Measurements from ENCODE around the gene DYNLT2. TPM values are rescaled to one million over a fixed set of nuclear protein-coding genes. Genes with fewer than 3 reads are reported as not detected.

DYNLT2 gene
- total RNA-seq, 2 donors from 2014 or later: 1.1 TPM

DNA sequence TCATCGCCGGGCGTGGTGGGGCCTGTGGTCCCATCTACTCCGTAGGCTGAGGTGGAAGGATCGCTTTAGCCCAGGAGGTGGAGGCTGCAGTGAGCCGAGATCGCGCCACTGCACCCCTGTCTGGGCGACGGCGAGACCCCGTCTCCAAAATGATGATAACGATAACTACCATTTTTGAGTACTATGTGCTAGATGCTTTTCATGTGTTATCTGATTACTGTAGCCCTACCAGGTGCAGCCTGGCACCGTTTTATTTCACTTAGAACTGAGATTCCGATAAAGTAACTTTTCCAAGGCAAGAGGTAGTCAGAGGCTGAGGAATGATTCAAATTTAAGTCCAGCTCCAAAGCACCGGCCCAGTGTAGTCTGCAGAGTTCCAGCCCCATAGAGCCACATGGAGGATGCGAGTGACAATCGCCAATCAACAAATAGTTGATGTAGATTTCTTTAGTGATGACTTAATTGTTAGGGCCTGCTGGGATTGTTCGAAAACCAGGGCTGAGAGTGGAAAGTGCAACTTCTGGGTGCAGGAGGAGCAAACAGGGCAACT is 777 bp upstream of the DYNLT2 start:
- intact Hi-C loops (cut with DNase I): no loop called here

GRCh38 chr6:169746556-169746955 is 4.8 kb downstream of the DYNLT2 start:
- DNase-seq (ENCODE audit: low spot score): no peak
- intact Hi-C loops (cut with DNase I): no loop called here

More for the DNA sequence above, 777 bp upstream of the DYNLT2 start:
- DNase-seq (ENCODE audit: low spot score): no peak

DNA sequence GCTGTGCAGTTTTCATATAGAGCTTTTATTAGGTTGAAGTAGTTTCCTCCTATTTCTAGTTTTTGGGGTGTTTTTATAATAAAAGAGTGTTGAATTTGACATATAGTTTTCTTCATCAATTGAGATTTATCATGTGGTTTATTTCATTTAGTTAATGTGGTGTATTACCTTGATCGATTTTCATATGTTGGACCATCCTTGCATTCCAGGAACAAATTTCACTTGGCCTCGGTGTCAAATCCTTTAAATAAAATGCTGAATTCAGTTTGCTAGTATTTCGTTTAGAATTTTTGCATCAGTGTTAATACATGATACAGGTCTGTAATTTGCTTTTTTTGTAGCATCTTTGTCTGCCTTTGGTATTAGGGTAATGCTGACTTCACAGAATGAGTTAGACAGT is 6.0 kb downstream of the DYNLT2 start:
- intact Hi-C loops (cut with DNase I): no loop called here
- DNase-seq (ENCODE audit: low spot score): no peak

DNA sequence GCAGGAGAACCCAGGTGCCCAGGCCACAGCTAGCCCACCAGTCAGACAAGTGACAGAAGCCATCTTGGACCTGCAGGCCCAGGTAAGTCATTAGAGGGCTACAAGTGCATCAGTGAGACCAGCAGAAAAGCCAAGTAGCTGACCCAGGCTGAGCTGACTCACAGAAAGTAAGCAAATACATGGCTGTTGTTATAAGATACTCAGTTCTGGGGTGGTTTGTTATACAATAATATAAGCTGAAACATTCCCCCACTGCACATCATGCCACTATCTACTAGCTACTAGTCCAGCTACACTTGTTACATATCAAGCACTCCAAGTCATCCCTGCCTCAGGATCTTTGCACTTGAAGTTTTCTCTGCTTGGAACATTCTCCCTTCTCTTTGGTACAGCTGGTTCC is 10.0 kb downstream of the DYNLT2 start:
- no peak for DNase-seq (ENCODE audit: low spot score)
- intact Hi-C loops (cut with DNase I): no loop called here

- DNase-seq (ENCODE audit: low spot score): no peak
- intact Hi-C loops (cut with DNase I): no loop called here
Observed at GRCh38 chr6:169738976-169739529, 12.3 kb downstream of the DYNLT2 start.

DNA sequence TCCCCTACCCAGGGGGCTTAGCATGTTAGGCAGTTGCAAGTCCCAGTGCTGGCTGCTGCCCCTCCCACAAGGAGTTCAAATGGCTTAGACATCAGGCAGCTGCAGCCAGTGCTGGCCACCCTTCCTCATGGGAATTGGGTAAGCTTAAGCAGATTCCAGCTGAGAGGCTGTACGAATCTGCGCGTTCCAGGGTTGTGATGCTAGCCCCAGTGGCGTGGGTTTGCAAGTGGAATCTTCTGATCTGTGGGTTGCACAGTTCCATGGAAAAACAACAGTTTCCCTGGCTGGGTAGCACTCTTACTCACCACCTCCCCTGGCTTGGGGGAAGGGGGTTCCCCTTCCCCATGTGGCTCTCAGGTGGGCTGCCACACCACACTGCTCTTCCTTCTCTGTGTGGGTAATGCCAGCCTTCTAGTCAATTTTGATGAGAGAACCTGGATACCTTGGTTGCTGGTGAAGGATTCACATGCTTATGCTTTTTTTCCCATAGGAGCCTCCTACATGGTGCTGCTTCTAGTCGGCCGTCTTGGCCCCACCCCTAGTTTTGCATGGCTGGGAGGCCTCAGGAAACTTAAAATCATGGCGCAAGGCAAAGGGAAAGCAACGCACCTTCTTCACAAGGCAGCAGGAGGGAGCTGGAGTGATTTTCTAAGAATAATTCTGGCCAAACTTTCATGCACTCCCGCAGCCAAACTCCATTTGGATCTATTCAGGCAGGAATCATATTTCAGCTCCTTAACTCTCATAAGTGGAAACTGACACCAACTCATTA is 13.0 kb downstream of the DYNLT2 start:
- peak; percentile 82 for DNase-seq (ENCODE audit: low spot score)
- intact Hi-C loops (cut with DNase I): no loop called here

DNA sequence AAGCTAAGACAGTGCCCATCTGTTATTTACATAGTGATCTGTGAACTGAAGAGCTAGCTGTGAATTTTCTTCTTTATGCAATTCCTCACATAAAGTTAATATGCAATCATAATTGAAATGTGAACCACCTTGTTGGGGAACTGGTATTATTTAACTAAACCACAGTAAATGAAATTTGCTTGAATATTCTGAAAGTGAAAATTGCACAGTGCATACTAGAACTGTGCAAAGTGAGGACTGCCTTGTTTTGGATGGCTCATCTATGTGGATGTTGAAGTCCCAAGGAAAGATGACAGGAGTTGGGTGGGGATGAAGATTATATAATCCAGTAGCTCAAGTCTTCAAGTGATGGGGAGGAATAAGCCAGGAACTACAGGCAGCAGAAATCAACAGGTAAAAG is 21.4 kb downstream of the DYNLT2 start:
- DNase-seq (ENCODE audit: low spot score): no peak
- intact Hi-C loops (cut with DNase I): no loop called here

DNA sequence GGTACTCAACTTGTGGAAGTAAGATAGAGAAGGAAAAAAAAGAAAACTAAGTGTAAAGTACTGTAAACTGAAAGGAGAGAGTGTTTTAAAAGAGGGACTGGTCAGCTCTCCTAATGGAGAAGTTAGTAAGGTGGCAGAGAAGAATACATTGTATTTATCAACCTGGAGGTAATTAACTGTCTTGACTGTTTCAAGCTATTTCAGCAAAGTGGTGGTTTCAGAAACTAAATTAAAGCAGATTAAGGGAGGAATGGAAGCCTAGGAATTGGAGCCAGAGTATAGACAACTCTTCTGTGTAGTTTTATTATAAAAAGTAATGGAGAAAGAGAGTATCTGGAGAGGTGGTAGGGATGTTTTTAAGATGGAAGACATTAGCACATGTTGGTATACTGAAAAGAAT is 24.4 kb downstream of the DYNLT2 start:
- intact Hi-C loops (cut with DNase I): no loop called here

GRCh38 chr6:169726049-169726400 is 25.3 kb downstream of the DYNLT2 start:
- intact Hi-C loops (cut with DNase I): no loop called here
- no peak for DNase-seq (ENCODE audit: low spot score)

More for the DNA sequence above, 24.4 kb downstream of the DYNLT2 start:
- DNase-seq (ENCODE audit: low spot score): no peak

DNA sequence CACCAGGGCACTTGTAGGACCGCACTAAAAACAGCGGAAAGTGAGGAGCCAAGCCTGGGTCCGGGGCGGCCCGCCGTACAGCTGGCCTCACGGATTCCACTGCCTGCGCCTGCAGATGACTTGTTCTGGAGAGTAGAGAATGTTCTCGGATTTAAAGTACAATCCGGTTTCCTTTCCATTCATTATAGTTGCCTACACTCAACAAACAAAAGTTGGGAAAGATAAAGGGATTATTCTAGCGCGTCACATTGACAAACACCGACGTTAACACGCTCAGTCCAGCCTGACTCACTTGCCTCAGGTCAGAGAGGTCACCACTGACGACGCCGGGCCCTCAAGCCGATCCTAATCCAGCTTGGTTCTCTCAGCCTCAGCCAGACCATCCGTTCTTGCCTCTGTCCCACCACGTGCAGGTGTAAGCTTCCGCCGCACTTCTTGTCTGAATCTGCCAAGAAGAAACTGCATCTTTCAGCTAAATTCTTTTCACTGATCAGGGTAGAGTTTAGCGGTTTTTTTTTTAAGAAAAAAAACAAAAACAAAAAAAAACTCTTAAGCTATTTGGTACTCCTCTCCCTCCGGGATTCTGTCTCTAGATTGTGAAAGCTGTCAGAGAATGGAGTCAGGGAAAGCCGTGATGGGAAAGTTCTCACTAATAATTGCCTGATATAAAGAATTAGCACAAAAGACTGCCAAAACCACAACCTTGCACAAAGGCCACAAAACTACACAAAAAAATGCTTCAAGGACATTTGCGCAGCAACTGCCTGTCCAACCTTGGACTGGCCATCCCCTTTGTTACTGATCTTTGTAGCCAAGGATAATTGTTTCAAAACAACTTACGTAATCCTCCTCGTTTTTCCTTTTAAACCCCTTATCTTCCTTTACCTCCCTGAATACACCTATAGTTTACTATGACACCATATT is 26.0 kb downstream of the DYNLT2 start:
- DNase-seq (ENCODE audit: low spot score): peak; percentile 91
- intact Hi-C loops (cut with DNase I): no loop called here

DNA sequence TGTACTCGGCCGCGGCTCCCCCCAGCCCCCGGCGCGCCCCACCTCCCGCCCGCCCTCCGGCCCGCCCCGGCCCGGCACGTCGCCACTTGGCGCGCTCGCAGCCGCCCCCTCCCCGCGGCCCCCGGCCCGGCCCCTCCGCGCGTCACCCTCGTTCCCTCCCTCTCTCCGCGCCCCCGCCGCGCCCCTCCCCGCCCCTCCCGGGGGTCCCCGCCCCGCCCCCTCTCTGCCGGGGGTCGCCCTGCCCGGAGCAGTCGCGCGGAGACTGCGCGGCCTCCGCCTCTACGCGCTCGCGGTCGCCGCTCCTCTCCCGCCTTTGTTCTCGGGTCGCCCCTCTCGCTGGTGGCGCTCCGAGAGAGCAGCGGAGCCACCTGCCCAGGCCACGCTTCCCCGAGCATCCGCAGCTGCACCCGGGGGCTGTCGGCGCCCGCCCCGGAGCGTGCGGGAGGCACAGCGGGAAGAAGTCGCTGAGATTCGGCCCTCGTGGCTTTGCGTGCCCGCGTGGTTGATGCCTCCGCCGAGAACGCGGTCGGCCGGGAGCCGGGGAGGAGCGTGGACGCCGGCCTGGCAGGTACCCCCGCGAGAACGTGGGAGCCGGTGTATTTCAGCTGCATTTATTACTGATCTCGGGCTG is 26.8 kb downstream of the DYNLT2 start, which contains the start of gene PHF10:
Gene PHF10 (minus strand): TSS at position 7 of the 631 bp plus-strand sequence. CDS start 569 bp downstream, outside the sequence.
- intact Hi-C loops (cut with DNase I): no loop called here
- peak; percentile 86 for DNase-seq (ENCODE audit: low spot score)

DNA sequence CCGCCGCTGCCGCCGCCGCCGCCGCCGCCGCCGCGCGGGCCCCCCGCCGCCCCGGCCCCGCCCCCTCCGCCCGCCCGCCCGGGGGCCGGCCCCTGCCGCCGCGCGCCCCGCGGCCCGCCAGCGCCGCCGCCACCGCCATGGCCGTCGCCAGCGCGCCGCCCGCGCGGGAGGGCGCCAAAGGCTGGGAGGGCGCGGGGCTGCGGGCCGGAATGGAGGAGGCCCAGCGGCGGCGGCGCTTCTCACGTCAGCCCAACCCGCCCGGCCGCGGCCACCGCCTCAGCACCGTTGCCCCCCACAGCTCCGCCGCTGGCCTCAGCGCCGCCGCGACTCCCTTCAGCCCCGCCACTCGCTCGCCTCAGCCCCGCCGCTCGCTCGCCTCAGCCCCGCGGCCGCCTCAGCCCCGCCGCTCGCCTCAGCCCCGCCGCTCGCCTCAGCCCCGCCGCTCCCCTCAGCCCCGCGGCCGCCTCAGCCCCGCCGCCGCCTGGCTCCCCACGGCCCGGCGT is 27.3 kb downstream of the DYNLT2 start:
- DNase-seq (ENCODE audit: low spot score): peak; percentile 83
- intact Hi-C loops (cut with DNase I): no loop called here

GRCh38 chr6:169723200-169723909 is 28.0 kb downstream of the DYNLT2 start:
- intact Hi-C loops (cut with DNase I): no loop called here
- DNase-seq (ENCODE audit: low spot score): peak; percentile 93

GRCh38 chr6:169722362-169723199 is 28.8 kb downstream of the DYNLT2 start:
- DNase-seq (ENCODE audit: low spot score): peak; percentile 82
- intact Hi-C loops (cut with DNase I): no loop called here

GRCh38 chr6:169720207-169720855 is 31.0 kb downstream of the DYNLT2 start:
- intact Hi-C loops (cut with DNase I): no loop called here
- no peak for DNase-seq (ENCODE audit: low spot score)

DNA sequence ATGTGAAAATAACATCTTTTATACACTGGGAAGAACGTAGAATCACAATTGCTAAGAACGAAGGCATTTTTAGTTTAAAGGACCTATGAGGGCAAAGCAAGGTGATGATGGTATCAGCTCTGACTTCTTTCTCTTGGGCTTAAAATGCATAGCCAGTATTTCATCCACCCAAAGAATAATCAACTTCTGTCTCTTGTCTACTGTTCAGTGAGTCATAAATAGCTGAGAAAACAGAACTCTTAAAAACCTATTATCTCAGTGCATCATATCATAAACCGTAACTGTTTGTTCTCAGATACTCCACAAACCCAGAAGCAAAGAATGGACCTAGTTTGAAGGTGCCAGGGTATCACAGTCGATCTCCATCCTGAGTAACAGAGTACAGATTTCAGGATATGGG is 32.3 kb downstream of the DYNLT2 start:
- intact Hi-C loops (cut with DNase I): no loop called here

DNA sequence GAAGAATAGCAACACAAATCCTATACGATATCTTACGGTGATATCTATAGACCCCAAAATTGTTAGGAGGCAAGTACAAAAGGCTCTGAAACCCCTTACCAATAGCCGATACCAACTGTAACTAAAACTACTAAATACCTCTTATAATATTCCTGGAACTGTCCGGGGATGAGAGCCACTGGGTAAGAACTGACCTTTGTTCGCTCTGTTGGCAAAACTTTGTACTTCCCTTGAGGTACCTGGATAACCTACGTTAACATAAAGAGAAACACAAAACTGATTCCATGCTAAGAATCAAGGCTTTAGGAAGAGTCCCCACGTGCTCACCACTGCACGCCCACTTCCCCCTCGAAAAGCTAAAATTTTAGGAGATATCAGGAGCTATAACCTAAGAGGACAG is 36.8 kb downstream of the DYNLT2 start:
- no peak for DNase-seq (ENCODE audit: low spot score)
- intact Hi-C loops (cut with DNase I): no loop called here

More for the DNA sequence above, 32.3 kb downstream of the DYNLT2 start:
- DNase-seq (ENCODE audit: low spot score): no peak

Measured in posterior vena cava (tissue), 2 donors.